C4-2B (cell line): Measurements from ENCODE around the gene POLR1B.

Experiments used
- CTCF ChIP-seq: fragments of 450-650 bp; conservative IDR thresholded peaks from 2 replicates; pipeline ENCODE4 v1.5.1; 2017; ENCODE audit warnings: mild to moderate bottlenecking
- ZFX ChIP-seq: fragments of 450-650 bp; IDR thresholded peaks from 2 replicates; pipeline ENCODE4 v1.6.1; 2017

- TF ChIP-seq CTCF (no peak), ZFX (no peak)
Observed at GRCh38 chr2:112625474-112626114, 83.3 kb downstream of the POLR1B start.
